Sigmoid colon (tissue), 4 donors: ENCODE results near the gene SMIM35.

Experiments used
- EP300 ChIP-seq, 4 donors: sonication (generic); formaldehyde crosslinking; IDR thresholded peaks; one replicate each; pipeline ENCODE4 v1.6.1; 2017; ENCODE audit warnings: antibody characterized with exemption in 4 of 4
- POLR2A ChIP-seq, 2 donors: fragments of 450-650 bp; IDR thresholded peaks; one replicate each; pipeline ENCODE4 v1.6.1; 2016; ENCODE audit warnings: antibody characterized with exemption in 2 of 2, mild to moderate bottlenecking in 2 of 2, moderate library complexity in 2 of 2
- TF ChIP-seq, protein P1 (sequence below), 4 experiments: fragments of 450-650 bp in 3 of 4; fragments of 200-600 bp in 1 of 4; IDR thresholded peaks; one replicate each; pipeline ENCODE4 v1.5.1; 2016 to 2019; ENCODE audit warnings: antibody characterized with exemption in 4 of 4, mild to moderate bottlenecking in 3 of 4, moderate library complexity in 2 of 4

DNA sequence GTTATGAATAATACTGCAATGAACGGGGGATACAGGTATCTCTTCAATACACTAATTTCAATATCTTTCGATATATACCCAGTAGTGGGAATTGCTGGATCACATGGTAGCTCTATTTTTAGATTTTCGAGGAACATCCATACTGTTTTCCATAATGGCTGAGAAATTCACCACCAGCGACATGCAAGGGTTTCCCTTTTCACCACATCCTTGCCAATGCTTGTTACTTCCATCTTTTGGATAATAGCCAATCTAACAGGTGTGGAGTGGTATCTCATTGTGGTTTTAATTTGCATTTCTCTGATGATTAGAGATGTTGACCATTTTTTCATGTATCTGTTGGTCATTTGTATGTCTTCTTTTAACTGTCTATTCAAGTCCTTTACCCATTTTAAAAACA is 94.6 kb downstream of the SMIM35 start:
- TF ChIP-seq, protein P1, sequence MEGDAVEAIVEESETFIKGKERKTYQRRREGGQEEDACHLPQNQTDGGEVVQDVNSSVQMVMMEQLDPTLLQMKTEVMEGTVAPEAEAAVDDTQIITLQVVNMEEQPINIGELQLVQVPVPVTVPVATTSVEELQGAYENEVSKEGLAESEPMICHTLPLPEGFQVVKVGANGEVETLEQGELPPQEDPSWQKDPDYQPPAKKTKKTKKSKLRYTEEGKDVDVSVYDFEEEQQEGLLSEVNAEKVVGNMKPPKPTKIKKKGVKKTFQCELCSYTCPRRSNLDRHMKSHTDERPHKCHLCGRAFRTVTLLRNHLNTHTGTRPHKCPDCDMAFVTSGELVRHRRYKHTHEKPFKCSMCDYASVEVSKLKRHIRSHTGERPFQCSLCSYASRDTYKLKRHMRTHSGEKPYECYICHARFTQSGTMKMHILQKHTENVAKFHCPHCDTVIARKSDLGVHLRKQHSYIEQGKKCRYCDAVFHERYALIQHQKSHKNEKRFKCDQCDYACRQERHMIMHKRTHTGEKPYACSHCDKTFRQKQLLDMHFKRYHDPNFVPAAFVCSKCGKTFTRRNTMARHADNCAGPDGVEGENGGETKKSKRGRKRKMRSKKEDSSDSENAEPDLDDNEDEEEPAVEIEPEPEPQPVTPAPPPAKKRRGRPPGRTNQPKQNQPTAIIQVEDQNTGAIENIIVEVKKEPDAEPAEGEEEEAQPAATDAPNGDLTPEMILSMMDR (IDR thresholded peaks at IDR 0.05), result no peak
- TF ChIP-seq POLR2A (IDR thresholded peaks at IDR 0.05), result no peak
- no peak for TF ChIP-seq EP300 (IDR thresholded peaks at IDR 0.05)
